HCT116 (cell line): ENCODE data around the gene TEX9.

ENCODE experiments used
- ZNF274 ChIP-seq: fragments of 200-500 bp; sonication (Bioruptor generic); IDR thresholded peaks from 2 replicates; pipeline ENCODE4 v1.6.1; 2014; ENCODE audit warnings: mild to moderate bottlenecking, low read depth, low read length, inconsistent platforms
- TF ChIP-seq, protein P1 (sequence below): IDR thresholded peaks from 2 replicates; pipeline ENCODE4 v1.6.1; 2012

DNA sequence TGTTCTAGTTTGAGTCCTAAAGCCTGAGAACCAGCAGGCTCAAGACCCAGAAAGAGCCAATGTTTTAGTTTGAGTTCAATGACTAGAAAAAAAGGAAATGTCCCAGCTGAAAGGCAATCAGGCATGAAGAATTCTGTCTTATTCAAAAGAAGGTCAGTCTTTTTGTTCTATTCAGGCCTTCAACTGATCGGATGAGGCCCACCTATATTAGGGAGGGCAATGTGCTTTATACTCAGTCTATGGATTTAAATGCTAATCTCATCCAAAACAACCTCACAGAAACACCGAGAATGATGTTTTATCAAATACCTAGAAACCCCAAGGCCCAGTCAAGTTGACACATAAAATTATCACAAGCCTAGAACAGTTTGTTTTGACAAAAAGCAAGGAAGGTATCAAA lies 95.7 kb downstream of the TEX9 start:
- no peak for TF ChIP-seq ZNF274
- TF ChIP-seq, protein P1, sequence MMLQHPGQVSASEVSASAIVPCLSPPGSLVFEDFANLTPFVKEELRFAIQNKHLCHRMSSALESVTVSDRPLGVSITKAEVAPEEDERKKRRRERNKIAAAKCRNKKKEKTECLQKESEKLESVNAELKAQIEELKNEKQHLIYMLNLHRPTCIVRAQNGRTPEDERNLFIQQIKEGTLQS, result no peak
